GM19395 (cell line): Measurements from ENCODE around the gene FAM24A.
"Not testable (repeated sequence)": the region's sequence is repeated elsewhere in the genome, so short reads cannot be mapped to it uniquely, and the experiment has no call there.

Source experiments
- ATAC-seq: cut with Tn5 transposase; IDR thresholded peaks from one replicate; pipeline ENCODE4 v1.9.1; 2021; ENCODE audit warnings: mild to moderate bottlenecking, moderate library complexity; ENCODE audit not compliant: unreplicated experiment

The FAM24A gene, protein sequence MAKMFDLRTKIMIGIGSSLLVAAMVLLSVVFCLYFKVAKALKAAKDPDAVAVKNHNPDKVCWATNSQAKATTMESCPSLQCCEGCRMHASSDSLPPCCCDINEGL

DNA sequence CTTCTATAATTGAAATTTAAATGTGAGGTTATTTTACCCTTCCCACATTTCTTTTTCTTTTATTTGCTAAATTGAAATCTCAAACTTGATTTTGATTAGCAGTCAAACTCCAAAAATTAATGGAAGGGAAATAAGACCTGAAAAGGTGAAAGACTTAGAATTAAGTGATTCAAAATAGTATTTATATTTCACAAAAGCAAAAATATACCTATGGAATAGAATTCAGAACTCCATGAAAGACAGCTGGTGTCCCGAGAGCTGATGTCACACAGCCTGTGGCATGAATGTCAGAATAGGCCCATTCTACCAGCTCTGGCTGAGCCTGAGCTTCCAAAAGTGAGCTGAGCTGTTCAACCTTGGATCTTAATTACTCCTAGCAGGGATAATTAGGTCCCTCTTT is at the start of gene FAM24A:
Gene FAM24A, plus strand, starts transcription at position 301 of the 400 bp plus-strand sequence. CDS start 1,025 bp downstream, outside the sequence.
- no peak for ATAC-seq

DNA sequence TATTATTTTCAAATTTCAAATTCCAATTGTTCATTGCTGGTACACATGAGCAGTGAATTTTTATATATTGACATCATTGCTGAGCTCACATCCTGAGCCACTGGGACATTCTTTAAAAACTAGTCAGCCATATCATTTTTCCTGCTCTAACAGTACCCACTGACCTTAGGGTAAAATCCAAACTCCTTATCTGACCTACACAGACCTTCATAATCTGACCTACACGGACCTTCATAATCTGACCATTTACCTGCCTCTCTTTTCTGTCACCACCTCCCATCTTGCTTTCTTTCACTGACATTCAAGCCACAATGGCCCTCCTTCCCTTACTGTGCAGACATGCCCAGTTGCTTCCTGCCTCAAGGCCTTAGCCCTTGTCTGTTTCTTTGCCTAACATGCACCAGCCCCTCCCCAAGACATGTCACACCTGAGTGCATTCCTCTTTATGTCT is 48.7 kb upstream of the FAM24A start:
- no peak for ATAC-seq

DNA sequence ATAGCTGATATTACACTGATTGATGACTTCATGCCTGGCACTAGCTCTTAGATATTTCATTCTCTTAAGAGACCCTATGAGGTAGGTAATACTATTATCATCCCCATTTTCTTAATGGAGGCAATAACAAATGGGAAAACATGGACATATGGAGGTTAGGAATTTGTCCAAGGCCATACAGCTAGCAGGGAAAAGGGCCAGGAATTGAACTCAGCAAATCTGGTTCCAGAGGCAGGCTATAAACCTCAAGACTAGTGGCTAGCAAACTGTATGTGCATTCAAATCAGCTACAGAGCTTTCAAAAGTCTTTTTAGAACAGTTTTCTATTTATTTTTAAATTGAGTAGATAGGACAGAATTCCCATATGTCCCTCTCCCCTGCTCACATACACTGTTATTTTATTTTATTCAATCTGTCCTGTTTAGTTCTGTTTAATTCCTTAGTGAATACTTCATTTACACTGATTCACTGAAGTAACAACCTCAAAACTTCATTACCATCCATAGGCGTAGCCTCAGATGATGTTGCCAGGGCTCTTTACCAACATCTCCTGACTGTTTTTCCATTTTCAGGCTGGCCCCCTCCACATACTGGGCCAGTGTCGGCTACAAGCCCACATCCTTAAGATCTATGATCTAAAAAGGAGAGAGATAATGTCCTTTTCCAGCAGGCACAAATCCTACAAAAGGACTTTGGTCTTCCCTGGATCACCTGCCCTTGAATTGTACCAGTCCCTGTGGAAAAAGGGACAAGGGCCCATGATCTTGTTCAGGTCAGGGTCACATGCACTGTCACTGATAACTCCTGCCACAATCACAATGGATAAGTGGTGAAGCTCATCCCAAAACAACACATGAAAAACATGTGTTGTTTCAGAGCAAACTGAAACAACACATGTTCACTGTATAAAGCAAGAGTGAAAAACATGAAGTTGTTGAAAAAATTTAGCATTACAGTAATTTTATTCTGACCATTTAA is 46.9 kb upstream of the FAM24A start:
- no peak for ATAC-seq

DNA sequence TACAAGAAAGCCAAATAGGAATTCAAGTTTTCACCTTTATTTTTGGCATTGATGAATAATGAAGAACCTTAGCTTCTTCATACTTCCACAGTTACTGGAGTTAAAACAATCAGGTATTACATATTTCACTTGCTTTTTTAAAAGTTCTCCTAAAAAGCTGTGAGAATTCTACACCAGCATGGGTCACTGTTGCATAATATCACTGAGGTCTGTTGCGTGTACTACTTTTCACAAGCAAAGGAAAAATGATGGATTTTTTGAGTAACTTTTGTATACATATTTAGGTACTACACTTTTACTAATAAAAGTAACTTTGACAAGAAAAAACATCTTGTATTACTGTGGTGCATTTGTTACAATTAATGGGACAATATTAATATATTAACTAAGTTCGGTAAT is 46.2 kb upstream of the FAM24A start:
- ATAC-seq: no peak

DNA sequence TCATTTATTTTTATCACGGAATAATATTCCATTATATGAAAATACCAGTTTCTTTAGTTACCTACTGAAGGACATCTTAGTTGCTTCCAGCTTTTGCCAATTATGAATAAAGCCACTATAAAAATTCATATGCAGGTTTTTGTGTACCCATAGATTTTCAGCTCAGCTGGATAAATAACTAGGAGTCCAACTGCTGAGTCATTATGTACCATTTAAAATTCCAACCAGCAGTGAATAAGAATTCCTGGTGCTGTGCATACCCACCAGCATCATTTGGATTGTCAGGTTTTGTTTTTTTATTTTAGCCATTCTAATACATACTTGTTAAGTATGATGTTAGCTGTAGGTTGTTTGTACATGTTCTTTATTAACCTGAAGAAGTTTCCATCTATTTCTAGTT is 45.5 kb upstream of the FAM24A start:
- no peak for ATAC-seq

GRCh38 chr10:122866757-122867482 is 43.5 kb upstream of the FAM24A start:
- ATAC-seq: not testable (repeated sequence)

DNA sequence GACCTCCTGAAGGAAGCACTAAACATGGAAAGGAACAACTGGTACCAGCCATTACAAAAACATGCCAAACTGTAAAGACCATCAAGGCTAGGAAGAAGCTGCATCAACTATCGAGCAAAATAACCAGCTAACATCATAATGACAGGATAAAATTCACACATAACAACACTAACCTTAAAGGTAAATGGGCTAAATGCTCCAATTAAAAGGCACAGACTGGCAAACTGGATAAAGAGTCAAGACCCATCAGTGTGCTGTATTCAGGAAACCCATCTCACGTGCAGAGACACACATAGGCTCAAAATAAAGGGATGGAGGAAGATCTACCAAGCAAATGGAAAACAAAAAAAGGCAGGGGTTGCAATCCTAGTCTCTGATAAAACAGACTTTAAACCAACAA is 41.6 kb upstream of the FAM24A start:
- ATAC-seq: not testable (repeated sequence)

- ATAC-seq: not testable (repeated sequence)
These were observed 38.5 kb upstream of the FAM24A start for GRCh38 chr10:122871947-122872346.

- ATAC-seq: no peak
These were observed 34.5 kb upstream of the FAM24A start for GRCh38 chr10:122875843-122876466.

- ATAC-seq: no peak
These were observed 33.9 kb upstream of the FAM24A start for GRCh38 chr10:122876467-122876855.

DNA sequence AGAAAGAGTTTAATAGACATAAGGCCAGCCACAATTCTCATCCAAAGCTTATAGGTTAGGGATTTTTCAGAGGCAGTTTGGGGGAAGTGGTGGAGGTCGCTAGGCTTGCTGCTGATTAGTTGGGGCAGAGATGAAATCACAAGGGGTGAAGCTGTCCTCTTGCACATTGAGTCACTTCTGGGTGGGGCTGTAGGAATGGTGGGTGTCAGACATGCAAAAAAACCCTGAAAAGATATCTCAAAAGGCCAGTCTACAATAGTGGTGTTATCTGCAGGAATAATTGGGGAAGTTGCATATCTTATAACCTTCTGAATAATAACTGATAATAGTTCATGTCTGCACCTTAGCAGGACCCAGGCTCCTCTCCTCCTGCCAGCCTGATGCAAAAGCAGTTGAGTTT is 33.1 kb upstream of the FAM24A start:
- ATAC-seq: no peak

- peak; percentile 5 for ATAC-seq
These were observed 31.5 kb upstream of the FAM24A start for GRCh38 chr10:122878799-122879338.

GRCh38 chr10:122879339-122880273 is 30.8 kb upstream of the FAM24A start, which contains the start of gene FAM24B:
TSS of gene FAM24B (minus strand) at chr10:122879581. CDS start at chr10:122850515, 29,066 bp downstream.
- ATAC-seq: peak; percentile 88

- ATAC-seq: no peak
These were observed 27.6 kb upstream of the FAM24A start for GRCh38 chr10:122882766-122883165.

DNA sequence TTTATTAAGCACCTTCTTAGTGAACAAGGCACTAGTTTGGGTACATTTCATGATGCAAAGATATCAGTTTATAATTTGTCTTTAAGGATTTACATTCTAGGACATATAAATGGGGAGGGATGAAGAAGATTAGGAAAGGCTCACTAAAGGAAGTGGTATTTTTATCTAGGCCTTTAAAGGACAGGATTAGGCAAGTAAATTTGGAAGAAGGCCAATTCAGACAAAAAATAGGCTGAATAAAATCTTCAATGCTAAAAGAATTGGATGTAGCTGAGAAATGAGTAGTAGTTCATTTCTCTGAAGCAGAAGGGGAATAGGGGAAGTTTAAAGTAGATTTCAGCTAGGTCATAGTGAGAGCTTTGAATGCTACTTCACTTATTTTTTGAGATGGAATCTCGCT is 26.2 kb upstream of the FAM24A start:
- ATAC-seq: no peak

GRCh38 chr10:122894261-122894944 is 16.0 kb upstream of the FAM24A start:
- no peak for ATAC-seq

- not testable (repeated sequence) for ATAC-seq
These were observed 6.5 kb upstream of the FAM24A start for GRCh38 chr10:122903861-122904260.

- no peak for ATAC-seq
These were observed 1.6 kb downstream of the FAM24A start for GRCh38 chr10:122911889-122912484.

DNA sequence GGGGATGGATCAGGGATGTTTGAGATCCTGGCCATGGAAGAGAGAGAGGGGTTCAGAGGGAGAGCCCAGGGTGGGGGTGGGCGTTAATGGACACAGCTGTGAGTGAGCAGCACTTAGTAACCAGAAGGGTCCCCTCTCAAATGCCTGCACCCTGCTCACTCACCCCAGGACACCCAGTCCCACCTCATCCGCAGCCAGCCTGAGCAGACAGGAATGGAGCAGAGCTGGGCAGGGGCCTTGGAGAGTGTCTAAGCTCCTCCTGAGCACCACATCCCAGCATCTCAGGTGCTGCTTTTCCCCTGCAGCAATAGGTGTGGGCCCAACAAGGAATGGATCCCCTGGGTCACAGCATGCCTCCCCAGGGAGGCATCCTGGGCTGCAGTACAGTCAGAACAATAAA is 5.3 kb downstream of the FAM24A start:
- ATAC-seq: no peak
